ENCODE results near the gene ZC3H15. TPM values are rescaled to one million over a fixed set of nuclear protein-coding genes. Genes with fewer than 3 reads are reported as not detected.

Gene ZC3H15
- total and polyA plus RNA-seq, 2 experiments from 2014 or later: 75.6 to 281 TPM

- H3K4me2 ChIP-seq: peak overlapping the region; percentile 94
- H3K4me3 ChIP-seq: peak overlapping the region; percentile 95
- no peaks in the 10 kb centered on the region for H3K9me2 ChIP-seq (ENCODE audit: insufficient read depth)
- peak overlapping the region; percentile 67; the same call in 1 of the 2 replicates for H2AFZ ChIP-seq
- DNase-seq (ENCODE audit: low spot score) (no peak), ATAC-seq (no peak)
- Mint-ChIP-seq H3K4me1 (peaks cover 33% of the 10 kb centered on the region), H3K9me3 (no peaks in the 10 kb centered on the region), H3K36me3 (ENCODE audit: low read depth) (no peaks in the 10 kb centered on the region), H3K27me3 (ENCODE audit: insufficient read depth, low read depth, poor library complexity) (peaks cover 12% of the 10 kb centered on the region), H3K27ac (peak overlapping the region; percentile 99), H3K4me3 (peak overlapping the region; percentile 98)
- no peaks in the 10 kb centered on the region for H3K36me3 ChIP-seq (ENCODE audit: insufficient read depth)
- no peaks in the 10 kb centered on the region for H3F3A ChIP-seq (replicated peaks; ENCODE audit: low read depth)
- TF ChIP-seq, protein P1, sequence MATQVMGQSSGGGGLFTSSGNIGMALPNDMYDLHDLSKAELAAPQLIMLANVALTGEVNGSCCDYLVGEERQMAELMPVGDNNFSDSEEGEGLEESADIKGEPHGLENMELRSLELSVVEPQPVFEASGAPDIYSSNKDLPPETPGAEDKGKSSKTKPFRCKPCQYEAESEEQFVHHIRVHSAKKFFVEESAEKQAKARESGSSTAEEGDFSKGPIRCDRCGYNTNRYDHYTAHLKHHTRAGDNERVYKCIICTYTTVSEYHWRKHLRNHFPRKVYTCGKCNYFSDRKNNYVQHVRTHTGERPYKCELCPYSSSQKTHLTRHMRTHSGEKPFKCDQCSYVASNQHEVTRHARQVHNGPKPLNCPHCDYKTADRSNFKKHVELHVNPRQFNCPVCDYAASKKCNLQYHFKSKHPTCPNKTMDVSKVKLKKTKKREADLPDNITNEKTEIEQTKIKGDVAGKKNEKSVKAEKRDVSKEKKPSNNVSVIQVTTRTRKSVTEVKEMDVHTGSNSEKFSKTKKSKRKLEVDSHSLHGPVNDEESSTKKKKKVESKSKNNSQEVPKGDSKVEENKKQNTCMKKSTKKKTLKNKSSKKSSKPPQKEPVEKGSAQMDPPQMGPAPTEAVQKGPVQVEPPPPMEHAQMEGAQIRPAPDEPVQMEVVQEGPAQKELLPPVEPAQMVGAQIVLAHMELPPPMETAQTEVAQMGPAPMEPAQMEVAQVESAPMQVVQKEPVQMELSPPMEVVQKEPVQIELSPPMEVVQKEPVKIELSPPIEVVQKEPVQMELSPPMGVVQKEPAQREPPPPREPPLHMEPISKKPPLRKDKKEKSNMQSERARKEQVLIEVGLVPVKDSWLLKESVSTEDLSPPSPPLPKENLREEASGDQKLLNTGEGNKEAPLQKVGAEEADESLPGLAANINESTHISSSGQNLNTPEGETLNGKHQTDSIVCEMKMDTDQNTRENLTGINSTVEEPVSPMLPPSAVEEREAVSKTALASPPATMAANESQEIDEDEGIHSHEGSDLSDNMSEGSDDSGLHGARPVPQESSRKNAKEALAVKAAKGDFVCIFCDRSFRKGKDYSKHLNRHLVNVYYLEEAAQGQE (IDR thresholded peaks at IDR 0.05; ENCODE audit: unreplicated experiment): no peak
- TF ChIP-seq, protein P2, sequence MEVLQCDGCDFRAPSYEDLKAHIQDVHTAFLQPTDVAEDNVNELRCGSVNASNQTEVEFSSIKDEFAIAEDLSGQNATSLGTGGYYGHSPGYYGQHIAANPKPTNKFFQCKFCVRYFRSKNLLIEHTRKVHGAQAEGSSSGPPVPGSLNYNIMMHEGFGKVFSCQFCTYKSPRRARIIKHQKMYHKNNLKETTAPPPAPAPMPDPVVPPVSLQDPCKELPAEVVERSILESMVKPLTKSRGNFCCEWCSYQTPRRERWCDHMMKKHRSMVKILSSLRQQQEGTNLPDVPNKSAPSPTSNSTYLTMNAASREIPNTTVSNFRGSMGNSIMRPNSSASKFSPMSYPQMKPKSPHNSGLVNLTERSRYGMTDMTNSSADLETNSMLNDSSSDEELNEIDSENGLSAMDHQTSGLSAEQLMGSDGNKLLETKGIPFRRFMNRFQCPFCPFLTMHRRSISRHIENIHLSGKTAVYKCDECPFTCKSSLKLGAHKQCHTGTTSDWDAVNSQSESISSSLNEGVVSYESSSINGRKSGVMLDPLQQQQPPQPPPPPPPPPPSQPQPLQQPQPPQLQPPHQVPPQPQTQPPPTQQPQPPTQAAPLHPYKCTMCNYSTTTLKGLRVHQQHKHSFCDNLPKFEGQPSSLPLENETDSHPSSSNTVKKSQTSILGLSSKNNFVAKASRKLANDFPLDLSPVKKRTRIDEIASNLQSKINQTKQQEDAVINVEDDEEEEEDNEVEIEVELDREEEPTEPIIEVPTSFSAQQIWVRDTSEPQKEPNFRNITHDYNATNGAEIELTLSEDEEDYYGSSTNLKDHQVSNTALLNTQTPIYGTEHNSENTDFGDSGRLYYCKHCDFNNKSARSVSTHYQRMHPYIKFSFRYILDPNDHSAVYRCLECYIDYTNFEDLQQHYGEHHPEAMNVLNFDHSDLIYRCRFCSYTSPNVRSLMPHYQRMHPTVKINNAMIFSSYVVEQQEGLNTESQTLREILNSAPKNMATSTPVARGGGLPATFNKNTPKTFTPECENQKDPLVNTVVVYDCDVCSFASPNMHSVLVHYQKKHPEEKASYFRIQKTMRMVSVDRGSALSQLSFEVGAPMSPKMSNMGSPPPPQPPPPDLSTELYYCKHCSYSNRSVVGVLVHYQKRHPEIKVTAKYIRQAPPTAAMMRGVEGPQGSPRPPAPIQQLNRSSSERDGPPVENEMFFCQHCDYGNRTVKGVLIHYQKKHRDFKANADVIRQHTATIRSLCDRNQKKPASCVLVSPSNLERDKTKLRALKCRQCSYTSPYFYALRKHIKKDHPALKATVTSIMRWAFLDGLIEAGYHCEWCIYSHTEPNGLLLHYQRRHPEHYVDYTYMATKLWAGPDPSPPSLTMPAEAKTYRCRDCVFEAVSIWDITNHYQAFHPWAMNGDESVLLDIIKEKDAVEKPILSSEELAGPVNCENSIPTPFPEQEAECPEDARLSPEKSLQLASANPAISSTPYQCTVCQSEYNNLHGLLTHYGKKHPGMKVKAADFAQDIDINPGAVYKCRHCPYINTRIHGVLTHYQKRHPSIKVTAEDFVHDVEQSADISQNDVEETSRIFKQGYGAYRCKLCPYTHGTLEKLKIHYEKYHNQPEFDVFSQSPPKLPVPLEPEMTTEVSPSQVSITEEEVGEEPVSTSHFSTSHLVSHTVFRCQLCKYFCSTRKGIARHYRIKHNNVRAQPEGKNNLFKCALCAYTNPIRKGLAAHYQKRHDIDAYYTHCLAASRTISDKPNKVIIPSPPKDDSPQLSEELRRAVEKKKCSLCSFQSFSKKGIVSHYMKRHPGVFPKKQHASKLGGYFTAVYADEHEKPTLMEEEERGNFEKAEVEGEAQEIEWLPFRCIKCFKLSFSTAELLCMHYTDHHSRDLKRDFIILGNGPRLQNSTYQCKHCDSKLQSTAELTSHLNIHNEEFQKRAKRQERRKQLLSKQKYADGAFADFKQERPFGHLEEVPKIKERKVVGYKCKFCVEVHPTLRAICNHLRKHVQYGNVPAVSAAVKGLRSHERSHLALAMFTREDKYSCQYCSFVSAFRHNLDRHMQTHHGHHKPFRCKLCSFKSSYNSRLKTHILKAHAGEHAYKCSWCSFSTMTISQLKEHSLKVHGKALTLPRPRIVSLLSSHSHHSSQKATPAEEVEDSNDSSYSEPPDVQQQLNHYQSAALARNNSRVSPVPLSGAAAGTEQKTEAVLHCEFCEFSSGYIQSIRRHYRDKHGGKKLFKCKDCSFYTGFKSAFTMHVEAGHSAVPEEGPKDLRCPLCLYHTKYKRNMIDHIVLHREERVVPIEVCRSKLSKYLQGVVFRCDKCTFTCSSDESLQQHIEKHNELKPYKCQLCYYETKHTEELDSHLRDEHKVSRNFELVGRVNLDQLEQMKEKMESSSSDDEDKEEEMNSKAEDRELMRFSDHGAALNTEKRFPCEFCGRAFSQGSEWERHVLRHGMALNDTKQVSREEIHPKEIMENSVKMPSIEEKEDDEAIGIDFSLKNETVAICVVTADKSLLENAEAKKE (CRISPR knock-in tag; IDR thresholded peaks at IDR 0.05): no peak
- TF ChIP-seq NANOG (IDR thresholded peaks at IDR 0.05; ENCODE audit: borderline replicate concordance) (no peak), POLR2AphosphoS5 (IDR thresholded peaks at IDR 0.05; ENCODE audit: low read depth) (no peak), JUNB (IDR thresholded peaks at IDR 0.05; ENCODE audit: unreplicated experiment) (no peak), EZH2phosphoT487 (IDR thresholded peaks at IDR 0.05; ENCODE audit: unreplicated experiment) (no peak)
- peak overlapping the region; percentile 97 for H3K27ac ChIP-seq (ENCODE audit: low read depth)
- H3K79me2 ChIP-seq (replicated peaks; ENCODE audit: insufficient read depth): peaks cover 51% of the 10 kb centered on the region
- peaks cover 18% of the 10 kb centered on the region for H3K4me1 ChIP-seq (ENCODE audit: insufficient read depth)
- no peaks in the 10 kb centered on the region for H3K27me3 ChIP-seq (ENCODE audit: insufficient read depth)
- H4K20me1 ChIP-seq (replicated peaks; ENCODE audit: insufficient read depth): peaks cover 29% of the 10 kb centered on the region
Measured at GRCh38 chr2:186485576-186485870, 537 bp upstream of the ZC3H15 start.

Data from GM23338 (cell line).